PFSK-1 (cell line): Measurements from ENCODE around the gene NFAM1.

Experiments
- POLR2AphosphoS5 ChIP-seq: IDR thresholded peaks from 2 replicates; pipeline ENCODE4 v1.6.1; 2012; ENCODE audit warnings: low read depth, mild to moderate bottlenecking, control low read depth, low read length, moderate library complexity
- TF ChIP-seq, protein P1 (sequence below), 2 experiments: IDR thresholded peaks; 2 replicates each; pipeline versions ENCODE4 v1.6.1 to v1.8.0; 2011 to 2012; ENCODE audit warnings: low read depth in 2 of 2, low read length in 2 of 2, control low read depth in 1 of 2, inconsistent platforms in 1 of 2, mild to moderate bottlenecking in 1 of 2, moderate library complexity in 1 of 2; ENCODE audit not compliant: insufficient read depth in 1 of 2

DNA sequence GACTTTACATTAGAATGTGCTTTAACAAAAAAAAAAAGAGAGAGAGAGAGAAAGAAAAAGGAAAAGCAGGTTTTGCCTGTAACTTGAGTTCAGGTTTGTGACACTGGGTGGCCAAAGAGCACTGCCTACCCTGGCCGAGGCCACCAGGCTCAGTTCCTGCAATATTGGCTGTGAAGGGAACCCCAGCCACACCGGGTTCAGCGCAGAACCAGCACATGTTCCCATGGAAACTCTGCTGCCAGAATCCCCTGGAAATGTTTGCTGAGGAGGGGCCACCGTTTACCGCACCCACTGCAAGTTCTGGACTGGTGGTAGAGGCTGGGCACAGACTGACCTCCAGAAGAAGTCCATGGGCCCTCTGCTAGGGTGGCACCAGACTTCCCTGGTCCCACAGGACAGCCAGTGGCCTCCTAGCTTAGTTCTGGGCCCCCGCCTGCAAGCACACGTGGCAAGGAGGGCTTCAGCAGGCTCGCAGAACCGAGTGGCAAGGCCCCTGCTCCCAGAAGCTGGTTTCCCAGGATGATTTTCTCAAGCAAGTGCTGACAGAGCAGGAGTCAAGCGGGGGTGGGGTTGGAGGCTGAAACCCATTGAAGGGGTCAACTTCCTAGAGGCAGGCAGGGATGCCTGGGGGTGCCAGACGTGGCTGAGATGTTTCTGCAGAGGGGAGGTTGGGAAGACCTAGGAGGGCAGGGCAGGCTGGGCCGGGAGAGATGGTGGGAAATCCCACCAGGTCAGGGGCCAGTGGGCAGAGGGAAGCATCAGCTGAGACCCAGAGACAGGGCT, 51.2 kb downstream of the NFAM1 start:
- no peak for TF ChIP-seq POLR2AphosphoS5
- TF ChIP-seq, protein P1, sequence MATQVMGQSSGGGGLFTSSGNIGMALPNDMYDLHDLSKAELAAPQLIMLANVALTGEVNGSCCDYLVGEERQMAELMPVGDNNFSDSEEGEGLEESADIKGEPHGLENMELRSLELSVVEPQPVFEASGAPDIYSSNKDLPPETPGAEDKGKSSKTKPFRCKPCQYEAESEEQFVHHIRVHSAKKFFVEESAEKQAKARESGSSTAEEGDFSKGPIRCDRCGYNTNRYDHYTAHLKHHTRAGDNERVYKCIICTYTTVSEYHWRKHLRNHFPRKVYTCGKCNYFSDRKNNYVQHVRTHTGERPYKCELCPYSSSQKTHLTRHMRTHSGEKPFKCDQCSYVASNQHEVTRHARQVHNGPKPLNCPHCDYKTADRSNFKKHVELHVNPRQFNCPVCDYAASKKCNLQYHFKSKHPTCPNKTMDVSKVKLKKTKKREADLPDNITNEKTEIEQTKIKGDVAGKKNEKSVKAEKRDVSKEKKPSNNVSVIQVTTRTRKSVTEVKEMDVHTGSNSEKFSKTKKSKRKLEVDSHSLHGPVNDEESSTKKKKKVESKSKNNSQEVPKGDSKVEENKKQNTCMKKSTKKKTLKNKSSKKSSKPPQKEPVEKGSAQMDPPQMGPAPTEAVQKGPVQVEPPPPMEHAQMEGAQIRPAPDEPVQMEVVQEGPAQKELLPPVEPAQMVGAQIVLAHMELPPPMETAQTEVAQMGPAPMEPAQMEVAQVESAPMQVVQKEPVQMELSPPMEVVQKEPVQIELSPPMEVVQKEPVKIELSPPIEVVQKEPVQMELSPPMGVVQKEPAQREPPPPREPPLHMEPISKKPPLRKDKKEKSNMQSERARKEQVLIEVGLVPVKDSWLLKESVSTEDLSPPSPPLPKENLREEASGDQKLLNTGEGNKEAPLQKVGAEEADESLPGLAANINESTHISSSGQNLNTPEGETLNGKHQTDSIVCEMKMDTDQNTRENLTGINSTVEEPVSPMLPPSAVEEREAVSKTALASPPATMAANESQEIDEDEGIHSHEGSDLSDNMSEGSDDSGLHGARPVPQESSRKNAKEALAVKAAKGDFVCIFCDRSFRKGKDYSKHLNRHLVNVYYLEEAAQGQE (IDR thresholded peaks at IDR 0.05; ENCODE audit: insufficient read depth in 1 of 2, low read depth in 2 of 2, low read length in 2 of 2), result no peak
